OCI-LY3 (cell line): Measurements from ENCODE around the gene PBX3.

ENCODE experiments used
- H2AFZ ChIP-seq: fragments of 200-600, 300-600 bp; shearing (Covaris generic); 2 replicates; pipeline ENCODE4 v1.6.0; 2014; ENCODE audit warnings: antibody characterized with exemption, low read depth, low read length
- H3K27ac ChIP-seq: fragments of 200-600, 300-600 bp; sonication (generic); 2 replicates; pipeline ENCODE4 v1.5.1; 2014; ENCODE audit warnings: mild to moderate bottlenecking, low read length, moderate library complexity, mixed read lengths
- H3K27me3 ChIP-seq: fragments of 200-600, 300-600 bp; sonication (generic); 2 replicates; pipeline ENCODE4 v1.6.1; 2014; ENCODE audit warnings: low read depth, low read length, mixed read lengths
- H3K36me3 ChIP-seq: fragments of 200-600, 300-600 bp; sonication (generic); replicated peaks from 2 replicates; pipeline ENCODE3; 2014; ENCODE audit warnings: low read depth, low read length, mixed read lengths
- H3K4me1 ChIP-seq: fragments of 300-600, 200-600 bp; sonication (generic); 2 replicates; pipeline ENCODE4 v1.6.1; 2014; ENCODE audit warnings: low read length, mixed read lengths
- H3K4me2 ChIP-seq: fragments of 200-600, 300-600 bp; sonication (generic); 2 replicates; pipeline ENCODE4 v1.6.1; 2014; ENCODE audit warnings: low read length, mixed read lengths
- H3K4me3 ChIP-seq: fragments of 300-600, 200-600 bp; sonication (generic); 2 replicates; pipeline ENCODE4 v1.5.1; 2014; ENCODE audit warnings: antibody characterized with exemption, mild to moderate bottlenecking, low read length, moderate library complexity
- H3K79me2 ChIP-seq: fragments of 300-600, 200-600 bp; shearing (Covaris generic); 2 replicates; pipeline ENCODE4 v1.6.1; 2014; ENCODE audit warnings: mild to moderate bottlenecking, low read length, mixed read lengths
- H3K9ac ChIP-seq: fragments of 300-600, 200-600 bp; shearing (Covaris generic); 2 replicates; pipeline ENCODE4 v1.6.0; 2014; ENCODE audit warnings: mild to moderate bottlenecking, low read length, moderate library complexity
- H3K9me3 ChIP-seq: fragments of 200-600, 300-600 bp; shearing (Covaris generic); 2 replicates; pipeline ENCODE4 v1.6.1; 2014; ENCODE audit warnings: low read length, mixed read lengths; ENCODE audit not compliant: insufficient read depth
- H4K20me1 ChIP-seq: fragments of 200-600, 300-600 bp; sonication (generic); 2 replicates; pipeline ENCODE4 v1.6.1; 2016; ENCODE audit warnings: low read length, mixed read lengths; ENCODE audit not compliant: insufficient read depth
- CTCF ChIP-seq: fragments of 200-600, 300-600 bp; sonication (generic); IDR thresholded peaks from 2 replicates; pipeline ENCODE4 v1.5.1; 2014; ENCODE audit warnings: antibody characterized with exemption, low read length, low read depth
- EZH2phosphoT487 ChIP-seq: fragments of 200-600 bp; shearing (Covaris generic); IDR thresholded peaks from 2 replicates; pipeline ENCODE4 v1.6.1; 2018; ENCODE audit warnings: antibody characterized with exemption, mixed run types, low read depth

The PBX3 gene

GRCh38 chr9:125842242-125842641 lies 95.1 kb downstream of the PBX3 start:
- no peaks in the 10 kb centered on the region for H3K79me2 ChIP-seq
- H2AFZ ChIP-seq = no peak overlapping the region
- H3K9me3 ChIP-seq = no peaks in the 10 kb centered on the region
- H3K27me3 ChIP-seq = no peaks in the 10 kb centered on the region
- no peaks in the 10 kb centered on the region for H3K36me3 ChIP-seq
- H3K9ac ChIP-seq = no peak overlapping the region
- no peaks in the 10 kb centered on the region for H4K20me1 ChIP-seq
- no peak overlapping the region for H3K4me2 ChIP-seq
- no peak overlapping the region for H3K27ac ChIP-seq
- TF ChIP-seq EZH2phosphoT487 (no peak), CTCF (no peak)
- no peaks in the 10 kb centered on the region for H3K4me1 ChIP-seq
- H3K4me3 ChIP-seq = no peak overlapping the region

GRCh38 chr9:125843646-125844045 lies 96.5 kb downstream of the PBX3 start:
- Histone ChIP-seq H2AFZ (no peak overlapping the region), H3K4me1 (no peaks in the 10 kb centered on the region), H3K27ac (no peak overlapping the region), H3K4me2 (no peak overlapping the region), H3K9me3 (no peaks in the 10 kb centered on the region), H3K79me2 (no peaks in the 10 kb centered on the region), H3K36me3 (no peaks in the 10 kb centered on the region), H3K9ac (no peak overlapping the region), H3K4me3 (no peak overlapping the region), H4K20me1 (no peaks in the 10 kb centered on the region), H3K27me3 (no peaks in the 10 kb centered on the region)
- no peak for TF ChIP-seq CTCF
- no peak for TF ChIP-seq EZH2phosphoT487

GRCh38 chr9:125844611-125845010 lies 97.4 kb downstream of the PBX3 start:
- no peaks in the 10 kb centered on the region for H3K36me3 ChIP-seq
- H4K20me1 ChIP-seq = no peaks in the 10 kb centered on the region
- no peaks in the 10 kb centered on the region for H3K79me2 ChIP-seq
- H3K4me3 ChIP-seq = no peak overlapping the region
- H3K4me1 ChIP-seq = no peaks in the 10 kb centered on the region
- H3K9me3 ChIP-seq = no peaks in the 10 kb centered on the region
- TF ChIP-seq CTCF (no peak), EZH2phosphoT487 (no peak)
- no peaks in the 10 kb centered on the region for H3K27me3 ChIP-seq
- no peak overlapping the region for H3K4me2 ChIP-seq
- H2AFZ ChIP-seq = no peak overlapping the region
- no peak overlapping the region for H3K27ac ChIP-seq
- no peak overlapping the region for H3K9ac ChIP-seq

GRCh38 chr9:125845271-125845808 lies 98.2 kb downstream of the PBX3 start:
- H2AFZ ChIP-seq = no peak overlapping the region
- H4K20me1 ChIP-seq = no peaks in the 10 kb centered on the region
- no peaks in the 10 kb centered on the region for H3K27me3 ChIP-seq
- no peaks in the 10 kb centered on the region for H3K9me3 ChIP-seq
- H3K4me2 ChIP-seq = no peak overlapping the region
- no peaks in the 10 kb centered on the region for H3K79me2 ChIP-seq
- TF ChIP-seq EZH2phosphoT487 (no peak), CTCF (no peak)
- no peak overlapping the region for H3K4me3 ChIP-seq
- no peak overlapping the region for H3K9ac ChIP-seq
- no peaks in the 10 kb centered on the region for H3K4me1 ChIP-seq
- no peak overlapping the region for H3K27ac ChIP-seq
- H3K36me3 ChIP-seq = no peaks in the 10 kb centered on the region
